SK-N-SH treated with all-trans-retinoic acid at 6 μM for 48 hours (cell line): ENCODE data around the gene MOCS2.

Source experiments
- CREB5 ChIP-seq: fragments of 250-450 bp; sonication (Bioruptor Pico); IDR thresholded peaks from 2 replicates; pipeline ENCODE4 v1.5.1; 2020; ENCODE audit warnings: low read depth, mild to moderate bottlenecking, moderate library complexity
- CSDC2 ChIP-seq: fragments of 250-450 bp; sonication (Bioruptor Pico); IDR thresholded peaks from 2 replicates; pipeline ENCODE4 v1.5.0; 2020; ENCODE audit warnings: mild to moderate bottlenecking, moderate library complexity
- CSRNP3 ChIP-seq: fragments of 250-450 bp; sonication (Bioruptor Pico); IDR thresholded peaks from 2 replicates; pipeline ENCODE4 v1.5.1; 2021; ENCODE audit warnings: mild to moderate bottlenecking, moderate library complexity
- GLIS3 ChIP-seq: fragments of 250-450 bp; sonication (Bioruptor Pico); IDR thresholded peaks from 2 replicates; pipeline ENCODE4 v1.5.0; 2020; ENCODE audit warnings: mild to moderate bottlenecking, moderate library complexity
- PATZ1 ChIP-seq: fragments of 250-450 bp; sonication (Bioruptor Pico); IDR thresholded peaks from 2 replicates; pipeline ENCODE4 v1.8.0; 2020; ENCODE audit warnings: mild to moderate bottlenecking, moderate library complexity, borderline replicate concordance
- POU6F1 ChIP-seq: fragments of 250-450 bp; sonication (Bioruptor Pico); IDR thresholded peaks from 2 replicates; pipeline ENCODE4 v1.8.0; 2021; ENCODE audit warnings: low read depth, mild to moderate bottlenecking, moderate library complexity, borderline replicate concordance
- TCF4 ChIP-seq: fragments of 250-450 bp; sonication (Bioruptor Pico); IDR thresholded peaks from 2 replicates; pipeline ENCODE4 v1.8.0; 2021; ENCODE audit warnings: mild to moderate bottlenecking, moderate library complexity, borderline replicate concordance
- ZFP3 ChIP-seq: fragments of 250-450 bp; sonication (Bioruptor Pico); IDR thresholded peaks from 2 replicates; pipeline ENCODE4 v1.5.0; 2020; ENCODE audit warnings: mild to moderate bottlenecking, moderate library complexity
- ZFP30 ChIP-seq: fragments of 450-650 bp; formaldehyde crosslinking; IDR thresholded peaks from 2 replicates; pipeline ENCODE4 v1.5.0; 2022; ENCODE audit warnings: mild to moderate bottlenecking, moderate library complexity
- ZNF565 ChIP-seq: fragments of 450-650 bp; formaldehyde crosslinking; conservative IDR thresholded peaks from 2 replicates; pipeline ENCODE4 v1.5.0; 2020; ENCODE audit warnings: low read depth, mild to moderate bottlenecking, moderate library complexity
- ZNF70 ChIP-seq: fragments of 450-650 bp; formaldehyde crosslinking; IDR thresholded peaks from 2 replicates; pipeline ENCODE4 v1.5.0; 2020; ENCODE audit warnings: mild to moderate bottlenecking, moderate library complexity
- ZNF8 ChIP-seq: fragments of 450-650 bp; formaldehyde crosslinking; IDR thresholded peaks from 2 replicates; pipeline ENCODE4 v1.5.0; 2020; ENCODE audit warnings: mild to moderate bottlenecking, moderate library complexity

GRCh38 chr5:53110156-53110555 is 599 bp upstream of the MOCS2 start:
- TF ChIP-seq ZNF8 (no peak), PATZ1 (no peak), POU6F1 (CRISPR knock-in tag) (no peak), CREB5 (CRISPR knock-in tag) (no peak), TCF4 (no peak), GLIS3 (CRISPR knock-in tag) (no peak), ZFP30 (CRISPR knock-in tag) (no peak), CSDC2 (no peak), CSRNP3 (CRISPR knock-in tag) (no peak), ZFP3 (CRISPR knock-in tag) (no peak), ZNF565 (CRISPR knock-in tag) (no peak), ZNF70 (no peak)
